Glutamatergic neuron (in vitro differentiated cells): ENCODE measurements around the gene FOXL1. TPM values are rescaled to one million over a fixed set of nuclear protein-coding genes. Genes with fewer than 3 reads are reported as not detected.
"Not testable (repeated sequence)": the region's sequence is repeated elsewhere in the genome, so short reads cannot be mapped to it uniquely, and the experiment has no call there.

ENCODE experiments used
- DNase-seq: peaks from one replicate; pipeline ENCODE4 v3.0.0; 2022
- H3K27ac Mint-ChIP-seq: one replicate; pipeline ENCODE4 v1.8.0; 2020; ENCODE audit warnings: mild to moderate bottlenecking, mixed read lengths, inconsistent platforms; ENCODE audit not compliant: unreplicated experiment
- H3K27me3 Mint-ChIP-seq: one replicate; pipeline ENCODE4 v1.8.0; 2020; ENCODE audit warnings: mild to moderate bottlenecking, moderate library complexity, mixed read lengths, inconsistent platforms; ENCODE audit not compliant: unreplicated experiment
- H3K36me3 Mint-ChIP-seq: one replicate; pipeline ENCODE4 v1.8.0; 2020; ENCODE audit warnings: mild to moderate bottlenecking, mixed read lengths, inconsistent platforms; ENCODE audit not compliant: unreplicated experiment
- H3K4me1 Mint-ChIP-seq: one replicate; pipeline ENCODE4 v1.8.0; 2020; ENCODE audit warnings: mild to moderate bottlenecking, low read depth, mixed read lengths, inconsistent platforms; ENCODE audit not compliant: unreplicated experiment
- H3K4me3 Mint-ChIP-seq: one replicate; pipeline ENCODE4 v1.8.0; 2020; ENCODE audit warnings: mild to moderate bottlenecking, mixed read lengths, inconsistent platforms; ENCODE audit not compliant: unreplicated experiment
- H3K9me3 Mint-ChIP-seq: one replicate; pipeline ENCODE4 v1.8.0; 2020; ENCODE audit warnings: mild to moderate bottlenecking, moderate library complexity, mixed read lengths, inconsistent platforms; ENCODE audit not compliant: unreplicated experiment
- total RNA-seq: library from RNA; stranded (reverse); fragmentation: NEBNext Ultra II Directional; extraction: Animal tissue kit (Norgen Biotek cat#: 25700); gene quantifications from one replicate; pipeline ENCODE4 v1.2.1, GENCODE V29; 2021; ENCODE audit not compliant: unreplicated experiment
- TF ChIP-seq, protein P1 (sequence below): fragments of 200-600 bp; sonication (generic); IDR thresholded peaks from one replicate; pipeline ENCODE4 v1.5.0; 2021; ENCODE audit not compliant: partially characterized antibody, unreplicated experiment

The FOXL1 gene
- total RNA-seq, 1 donor from 2014 or later = not detected

DNA sequence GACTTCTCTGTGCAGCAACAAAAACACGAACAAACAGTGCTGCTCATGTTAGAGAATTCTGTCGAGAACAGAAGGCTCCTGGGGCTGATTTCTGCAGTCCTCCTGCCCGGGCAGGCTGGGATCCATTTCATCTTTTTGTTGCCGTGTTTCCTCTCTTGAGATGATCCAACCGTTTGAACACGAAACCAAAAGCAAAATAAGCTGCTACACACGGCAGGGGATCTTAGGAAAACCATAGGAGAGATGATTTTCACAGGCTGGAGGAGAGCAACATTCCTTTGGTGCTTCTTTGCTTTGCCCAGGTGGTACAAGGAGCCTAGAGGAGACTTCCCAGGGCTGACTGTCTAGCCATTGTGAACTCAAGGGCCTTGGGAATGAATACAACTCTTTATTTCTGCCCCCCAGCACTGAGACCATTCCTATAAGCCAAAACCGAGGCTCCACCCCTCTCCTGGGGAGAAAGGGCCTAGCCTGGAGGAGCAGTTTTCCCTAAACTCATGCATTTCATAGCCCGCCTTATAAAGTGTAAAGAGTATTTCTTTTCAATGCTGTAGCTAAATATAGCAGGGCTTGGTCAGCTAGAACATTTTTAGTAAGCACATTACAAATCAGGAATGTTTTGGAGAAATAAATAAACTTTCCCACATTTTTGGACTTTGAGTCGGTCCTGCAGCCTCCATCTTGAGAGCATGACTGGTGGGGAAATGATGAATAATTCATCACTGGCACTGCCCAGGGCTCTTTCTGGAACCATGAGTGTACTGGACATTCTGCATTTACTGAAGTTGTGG is 7.7 kb downstream of the FOXL1 start:
- no peak overlapping the region for H3K27ac Mint-ChIP-seq
- no peak for DNase-seq
- no peaks in the 10 kb centered on the region for H3K4me1 Mint-ChIP-seq
- H3K4me3 Mint-ChIP-seq = no peak overlapping the region
- peaks cover under 1% of the 10 kb centered on the region for H3K36me3 Mint-ChIP-seq
- no peaks in the 10 kb centered on the region for H3K9me3 Mint-ChIP-seq
- H3K27me3 Mint-ChIP-seq = peaks cover 4% of the 10 kb centered on the region
- TF ChIP-seq, protein P1, sequence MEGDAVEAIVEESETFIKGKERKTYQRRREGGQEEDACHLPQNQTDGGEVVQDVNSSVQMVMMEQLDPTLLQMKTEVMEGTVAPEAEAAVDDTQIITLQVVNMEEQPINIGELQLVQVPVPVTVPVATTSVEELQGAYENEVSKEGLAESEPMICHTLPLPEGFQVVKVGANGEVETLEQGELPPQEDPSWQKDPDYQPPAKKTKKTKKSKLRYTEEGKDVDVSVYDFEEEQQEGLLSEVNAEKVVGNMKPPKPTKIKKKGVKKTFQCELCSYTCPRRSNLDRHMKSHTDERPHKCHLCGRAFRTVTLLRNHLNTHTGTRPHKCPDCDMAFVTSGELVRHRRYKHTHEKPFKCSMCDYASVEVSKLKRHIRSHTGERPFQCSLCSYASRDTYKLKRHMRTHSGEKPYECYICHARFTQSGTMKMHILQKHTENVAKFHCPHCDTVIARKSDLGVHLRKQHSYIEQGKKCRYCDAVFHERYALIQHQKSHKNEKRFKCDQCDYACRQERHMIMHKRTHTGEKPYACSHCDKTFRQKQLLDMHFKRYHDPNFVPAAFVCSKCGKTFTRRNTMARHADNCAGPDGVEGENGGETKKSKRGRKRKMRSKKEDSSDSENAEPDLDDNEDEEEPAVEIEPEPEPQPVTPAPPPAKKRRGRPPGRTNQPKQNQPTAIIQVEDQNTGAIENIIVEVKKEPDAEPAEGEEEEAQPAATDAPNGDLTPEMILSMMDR = no peak

DNA sequence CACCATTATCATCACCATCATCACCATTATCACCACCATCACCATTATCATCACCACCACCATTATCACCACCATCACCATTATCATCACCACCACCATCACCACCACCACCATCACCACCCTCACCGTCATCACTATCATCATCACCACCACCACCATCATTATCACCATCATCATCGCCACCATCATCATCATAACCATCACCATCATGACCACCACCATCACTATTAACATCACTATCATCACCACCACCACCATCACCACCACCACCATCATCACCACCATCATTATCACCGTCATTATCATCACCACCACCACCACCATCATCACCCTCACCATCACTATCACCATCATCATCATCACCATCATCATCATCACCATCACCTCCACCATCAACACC is 9.1 kb downstream of the FOXL1 start:
- Mint-ChIP-seq H3K27me3 (peaks cover 4% of the 10 kb centered on the region), H3K4me3 (no peak overlapping the region), H3K36me3 (peaks cover 6% of the 10 kb centered on the region), H3K27ac (no peak overlapping the region), H3K4me1 (no peaks in the 10 kb centered on the region), H3K9me3 (no peaks in the 10 kb centered on the region)
- no peak for DNase-seq
- TF ChIP-seq, protein P1 = no peak

DNA sequence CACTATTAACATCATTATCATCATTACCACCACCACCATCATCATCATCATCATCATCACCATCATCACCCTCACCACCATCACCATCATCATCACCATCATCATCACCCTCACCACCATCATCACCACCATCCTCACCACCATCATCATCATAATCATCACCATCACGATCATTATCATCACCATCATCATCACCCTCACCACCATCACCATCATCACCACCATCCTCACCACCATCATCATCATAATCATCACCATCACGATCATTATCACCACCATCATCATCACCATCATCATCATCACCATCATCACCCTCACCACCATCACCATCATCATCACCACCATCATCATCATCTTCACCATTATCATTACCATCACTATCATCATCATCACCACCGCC is 9.6 kb downstream of the FOXL1 start:
- not testable (repeated sequence) for H3K4me3 Mint-ChIP-seq, H3K27me3 Mint-ChIP-seq, H3K9me3 Mint-ChIP-seq

DNA sequence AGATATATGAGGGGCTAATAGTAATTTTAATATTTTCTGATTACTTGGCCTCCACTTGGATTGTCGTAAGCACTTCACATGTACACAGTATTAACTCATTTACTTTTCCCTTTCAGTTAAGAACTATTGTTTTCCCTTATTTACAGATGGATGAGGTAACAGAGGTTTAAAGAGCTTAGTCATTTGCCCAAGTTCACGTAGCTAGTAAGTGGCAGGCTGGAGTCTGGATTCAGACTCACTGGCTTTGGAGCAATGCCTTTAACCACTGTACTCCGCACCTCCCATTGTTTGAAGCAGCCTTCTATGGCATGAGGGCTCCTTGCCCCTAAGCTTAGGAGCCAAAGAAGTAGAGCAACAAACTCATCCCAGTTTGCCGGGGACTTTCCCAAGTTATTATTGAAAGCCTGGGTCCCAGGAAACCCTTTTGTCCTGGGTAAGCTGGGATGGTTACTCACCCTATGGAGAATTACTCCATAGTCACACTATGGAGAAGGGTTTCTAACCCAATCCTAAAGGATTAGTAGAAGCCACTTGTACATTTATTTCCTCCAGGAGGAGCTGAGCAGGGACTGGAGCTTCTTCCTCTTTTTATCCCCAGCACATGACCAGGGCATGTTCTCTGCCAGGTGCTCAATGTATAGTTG is 12.3 kb downstream of the FOXL1 start:
- H3K27ac Mint-ChIP-seq = no peak overlapping the region
- peaks cover 3% of the 10 kb centered on the region for H3K27me3 Mint-ChIP-seq

More for the DNA sequence above, 9.6 kb downstream of the FOXL1 start:
- not testable (repeated sequence) for H3K4me1 Mint-ChIP-seq, DNase-seq, H3K36me3 Mint-ChIP-seq, H3K27ac Mint-ChIP-seq

DNA sequence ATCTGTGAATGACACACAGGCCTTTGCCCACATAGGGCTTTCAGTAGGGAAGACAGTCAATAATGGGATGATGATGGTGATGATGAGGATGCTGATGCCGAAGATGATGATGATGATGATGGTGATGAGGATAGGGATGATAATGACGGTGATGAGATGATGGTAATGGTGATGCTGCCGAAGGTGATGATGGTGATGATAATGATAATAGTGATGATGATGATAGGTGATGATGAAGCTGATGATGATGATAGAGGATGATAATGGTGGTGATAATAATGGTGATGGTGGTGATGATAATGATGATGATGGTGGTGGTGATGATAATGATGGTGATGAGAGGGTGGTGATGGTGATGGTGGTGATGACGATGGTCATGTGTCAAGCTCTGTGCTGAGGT is 12.9 kb downstream of the FOXL1 start:
- H3K27ac Mint-ChIP-seq = no peak overlapping the region
- H3K27me3 Mint-ChIP-seq = peaks cover 3% of the 10 kb centered on the region
- no peak overlapping the region for H3K4me3 Mint-ChIP-seq
- H3K4me1 Mint-ChIP-seq = no peaks in the 10 kb centered on the region
- H3K9me3 Mint-ChIP-seq = no peaks in the 10 kb centered on the region
- DNase-seq = no peak
- TF ChIP-seq, protein P1 = no peak
- H3K36me3 Mint-ChIP-seq = peaks cover 6% of the 10 kb centered on the region

More for the DNA sequence above, 12.3 kb downstream of the FOXL1 start:
- no peaks in the 10 kb centered on the region for H3K4me1 Mint-ChIP-seq
- H3K9me3 Mint-ChIP-seq = no peaks in the 10 kb centered on the region
- H3K4me3 Mint-ChIP-seq = no peak overlapping the region
- TF ChIP-seq, protein P1 = no peak
- DNase-seq = no peak
- peaks cover 6% of the 10 kb centered on the region for H3K36me3 Mint-ChIP-seq
